Measurements from ENCODE around the gene STAG1. TPM values are rescaled to one million over a fixed set of nuclear protein-coding genes. Genes with fewer than 3 reads are reported as not detected.

Gene STAG1
- total and polyA plus RNA-seq, 2 experiments from 2014 or later, result 9.0 to 21.9 TPM

- no peak overlapping the region for H3K4me3 ChIP-seq
- TF ChIP-seq ZNF331 (CRISPR knock-in tag; IDR thresholded peaks at IDR 0.05; ENCODE audit: low read depth) (no peak), CTCF (conservative IDR thresholded peaks at IDR 0.05; ENCODE audit: low read depth in 2 of 2) (no peak), POLR2AphosphoS5 (IDR thresholded peaks at IDR 0.05; ENCODE audit: low read depth) (no peak), NANOG (IDR thresholded peaks at IDR 0.05; ENCODE audit: borderline replicate concordance) (no peak), STAT1 (IDR thresholded peaks at IDR 0.05; ENCODE audit: unreplicated experiment) (no peak), REST (IDR thresholded peaks at IDR 0.05; ENCODE audit: unreplicated experiment) (no peak), CREB1 (CRISPR knock-in tag; IDR thresholded peaks at IDR 0.05; ENCODE audit: low read depth) (no peak), ETS1 (IDR thresholded peaks at IDR 0.05) (no peak), EZH2 (IDR thresholded peaks at IDR 0.05; ENCODE audit: low read depth, unreplicated experiment) (no peak), ZNF462 (CRISPR knock-in tag; IDR thresholded peaks at IDR 0.05) (no peak), JUNB (IDR thresholded peaks at IDR 0.05; ENCODE audit: unreplicated experiment) (no peak), EZH2phosphoT487 (IDR thresholded peaks at IDR 0.05; ENCODE audit: unreplicated experiment) (no peak), ZNF114 (CRISPR knock-in tag; IDR thresholded peaks at IDR 0.05) (no peak)
- H3K9me3 Mint-ChIP-seq, result no peaks in the 10 kb centered on the region
- H3K4me2 ChIP-seq, result no peak overlapping the region
- peaks cover 4% of the 10 kb centered on the region for H3K27me3 Mint-ChIP-seq (ENCODE audit: insufficient read depth, low read depth, poor library complexity)
- peaks cover 3% of the 10 kb centered on the region; the same call in 1 of the 3 replicates for H3K36me3 Mint-ChIP-seq (ENCODE audit: low read depth)
- H3K36me3 ChIP-seq (ENCODE audit: insufficient read depth), result no peaks in the 10 kb centered on the region
- no peak overlapping the region for H3K4me3 Mint-ChIP-seq
- no peak overlapping the region for H2AFZ ChIP-seq
- DNase-seq (ENCODE audit: low spot score) (no peak), ATAC-seq (no peak)
- no peaks in the 10 kb centered on the region for H3K4me1 Mint-ChIP-seq
- no peaks in the 10 kb centered on the region for H4K20me1 ChIP-seq (replicated peaks; ENCODE audit: insufficient read depth)
- H3K9me2 ChIP-seq (ENCODE audit: insufficient read depth), result no peaks in the 10 kb centered on the region
- no peak overlapping the region for H3K27ac ChIP-seq (ENCODE audit: low read depth)
- H3K4me1 ChIP-seq (ENCODE audit: insufficient read depth), result no peaks in the 10 kb centered on the region
- no peak overlapping the region for H3K27ac Mint-ChIP-seq
- no peaks in the 10 kb centered on the region for H3K79me2 ChIP-seq (replicated peaks; ENCODE audit: insufficient read depth)
- H3F3A ChIP-seq (replicated peaks; ENCODE audit: low read depth), result no peaks in the 10 kb centered on the region
- H3K27me3 ChIP-seq (ENCODE audit: insufficient read depth), result no peaks in the 10 kb centered on the region
Observed at GRCh38 chr3:136612512-136612911, 139.7 kb downstream of the STAG1 start.
